GM18519 (cell line): ENCODE data around the gene KLF13.

Experiments
- ATAC-seq: cut with Tn5 transposase; IDR thresholded peaks from one replicate; pipeline ENCODE4 v1.9.1; 2021; ENCODE audit warnings: mild to moderate bottlenecking, moderate library complexity; ENCODE audit not compliant: unreplicated experiment, low FRiP score

The KLF13 gene

GRCh38 chr15:31330836-31331235, 4.2 kb downstream of the KLF13 start:
- no peak for ATAC-seq

- no peak for ATAC-seq
Measured at GRCh38 chr15:31331389-31331788, 4.8 kb downstream of the KLF13 start.

DNA sequence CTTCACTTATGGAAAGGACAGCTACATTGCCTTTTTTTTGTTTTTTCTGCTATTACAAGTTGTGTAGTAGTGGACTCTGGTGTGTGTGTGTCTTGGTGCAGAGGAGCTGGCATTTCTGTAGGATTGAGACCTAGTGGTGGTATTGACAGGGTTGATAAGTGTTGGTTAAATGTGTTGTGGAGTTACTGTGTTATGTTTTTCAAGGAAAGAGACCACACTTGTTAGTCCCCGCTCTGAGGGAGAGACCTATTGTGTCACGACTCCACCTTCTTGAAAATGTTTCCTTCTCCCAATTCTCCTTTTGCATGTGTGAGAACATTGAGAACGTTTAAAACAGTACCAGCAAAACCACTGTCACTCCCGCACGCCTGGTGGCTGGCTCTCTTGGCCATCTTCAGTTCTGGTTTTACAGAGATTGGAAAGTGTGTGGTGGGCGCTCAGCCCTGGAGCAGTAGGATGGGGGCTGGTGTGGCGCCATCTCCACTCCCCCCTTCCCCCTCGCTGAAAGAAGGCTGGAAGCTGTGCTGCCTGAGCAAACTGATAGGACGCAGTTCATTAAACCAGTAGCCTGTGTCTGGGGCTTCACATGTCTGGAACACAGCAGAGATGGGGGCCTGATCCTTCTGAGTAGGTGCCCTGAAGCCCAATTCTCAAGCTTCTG, 5.5 kb downstream of the KLF13 start:
- ATAC-seq = no peak

- no peak for ATAC-seq
Measured at GRCh38 chr15:31332681-31333071, 6.0 kb downstream of the KLF13 start.

GRCh38 chr15:31333119-31333518, 6.5 kb downstream of the KLF13 start:
- ATAC-seq = no peak

DNA sequence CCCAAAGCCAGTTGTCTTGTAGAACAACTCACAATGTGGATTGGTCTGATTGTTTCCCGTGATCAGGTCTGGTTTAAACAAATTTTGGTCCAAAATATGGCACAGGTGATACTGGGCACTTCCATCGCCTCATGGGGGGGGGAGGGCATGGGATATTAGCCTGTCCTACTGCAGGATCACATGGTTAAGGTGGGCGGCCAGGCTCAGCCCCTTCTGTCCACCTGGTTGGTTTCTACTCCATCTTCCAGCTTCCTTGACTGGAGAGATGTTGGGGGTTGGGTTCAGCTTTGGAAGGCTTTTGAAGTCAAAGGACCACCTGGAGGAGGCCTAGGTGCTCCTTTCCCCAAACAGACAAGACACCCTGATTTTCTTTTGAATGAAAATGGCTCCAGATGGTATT, 7.2 kb downstream of the KLF13 start:
- ATAC-seq = no peak

DNA sequence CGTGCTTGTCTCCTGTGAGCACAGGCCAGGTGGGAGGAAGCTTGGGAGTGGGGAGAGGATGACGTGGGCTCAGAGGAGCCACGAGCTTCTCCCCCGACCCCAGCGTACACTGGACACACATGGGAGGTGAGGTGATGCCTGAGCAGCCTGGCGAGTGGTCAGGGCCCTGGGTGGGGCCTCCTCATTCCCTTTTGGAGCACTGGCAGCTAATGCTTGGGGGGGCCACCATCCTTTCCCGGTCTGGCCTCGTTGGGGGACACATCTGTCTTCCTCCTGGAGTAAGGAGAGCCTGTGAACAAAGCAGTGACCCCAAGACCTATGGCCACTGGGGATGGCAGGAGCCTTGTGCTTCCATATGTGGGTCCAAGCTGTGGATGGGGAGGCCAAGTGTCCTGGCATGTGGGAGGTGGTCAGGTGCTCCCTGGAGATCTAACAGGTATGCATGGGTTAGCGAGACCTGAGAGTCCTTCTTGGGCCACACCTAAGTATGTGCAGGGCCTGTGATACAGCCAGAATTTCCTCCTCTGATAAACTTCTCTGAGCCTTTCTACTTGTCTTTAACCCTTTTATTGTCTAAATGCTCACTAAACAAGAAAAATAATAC, 9.5 kb downstream of the KLF13 start:
- ATAC-seq = no peak

DNA sequence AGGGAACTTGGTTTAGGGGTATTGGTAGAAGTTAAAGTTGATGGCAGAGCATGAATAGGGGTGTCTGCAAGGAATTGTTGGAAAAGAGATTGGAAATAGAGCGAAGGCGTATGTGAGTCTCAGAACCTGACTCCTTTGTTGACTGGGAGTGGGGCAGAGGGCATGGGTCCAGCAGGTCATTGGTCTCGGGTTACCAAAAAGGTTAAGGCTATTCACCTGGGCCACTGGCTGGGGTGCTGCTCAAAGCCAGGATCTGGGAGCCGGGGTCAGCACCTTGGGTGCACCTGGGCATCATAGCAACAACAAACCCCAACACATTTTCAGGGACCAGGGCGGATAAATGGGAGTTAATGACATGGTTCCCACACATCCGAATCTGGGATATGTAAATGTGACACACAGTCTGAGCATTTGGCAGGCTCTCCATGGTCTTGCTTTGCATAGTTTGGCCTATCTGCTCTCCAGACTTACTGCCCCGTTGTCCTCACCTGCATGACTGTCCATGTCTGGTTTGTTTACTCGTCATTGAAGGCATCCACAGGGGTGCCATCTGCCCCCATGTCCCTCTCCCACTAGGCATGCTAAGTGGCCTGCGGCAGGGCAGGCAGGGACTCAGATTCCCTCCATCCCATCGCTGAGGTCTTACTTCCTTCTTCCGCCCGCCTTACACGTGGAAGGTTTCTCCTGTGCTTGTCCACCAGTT, 10.1 kb downstream of the KLF13 start:
- no peak for ATAC-seq

DNA sequence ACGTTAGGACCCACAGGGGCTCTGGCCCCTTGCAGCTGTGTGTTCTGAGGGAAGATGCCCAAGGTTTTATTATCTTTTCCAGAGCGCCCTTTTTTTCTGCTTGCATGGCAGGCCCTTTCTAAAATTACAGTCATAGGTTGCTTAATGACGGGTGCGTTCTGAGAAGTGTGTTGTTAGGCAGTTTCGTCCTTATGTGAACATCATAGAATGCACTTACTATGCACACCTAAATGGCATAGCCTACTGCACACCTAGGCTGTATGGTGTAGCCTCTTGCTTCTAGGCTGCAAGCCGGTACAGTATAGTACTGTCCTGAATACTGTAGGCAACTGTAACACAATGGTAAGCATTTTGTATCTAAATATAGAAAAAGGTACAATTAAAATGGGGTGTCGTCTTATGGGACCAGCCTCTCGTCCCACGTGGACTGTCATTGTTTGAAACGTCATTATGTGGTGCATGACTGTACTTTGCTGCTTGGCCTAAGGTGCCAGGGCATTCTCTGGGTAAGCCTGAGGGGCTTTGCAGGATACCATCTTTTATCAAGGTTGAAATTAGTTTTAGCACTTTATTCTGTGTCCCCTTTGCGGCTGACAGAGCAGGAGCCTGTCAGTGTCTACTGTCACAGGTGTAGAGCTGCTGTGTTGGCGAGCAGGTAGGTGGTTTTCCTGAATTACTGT, 10.9 kb downstream of the KLF13 start:
- no peak for ATAC-seq

DNA sequence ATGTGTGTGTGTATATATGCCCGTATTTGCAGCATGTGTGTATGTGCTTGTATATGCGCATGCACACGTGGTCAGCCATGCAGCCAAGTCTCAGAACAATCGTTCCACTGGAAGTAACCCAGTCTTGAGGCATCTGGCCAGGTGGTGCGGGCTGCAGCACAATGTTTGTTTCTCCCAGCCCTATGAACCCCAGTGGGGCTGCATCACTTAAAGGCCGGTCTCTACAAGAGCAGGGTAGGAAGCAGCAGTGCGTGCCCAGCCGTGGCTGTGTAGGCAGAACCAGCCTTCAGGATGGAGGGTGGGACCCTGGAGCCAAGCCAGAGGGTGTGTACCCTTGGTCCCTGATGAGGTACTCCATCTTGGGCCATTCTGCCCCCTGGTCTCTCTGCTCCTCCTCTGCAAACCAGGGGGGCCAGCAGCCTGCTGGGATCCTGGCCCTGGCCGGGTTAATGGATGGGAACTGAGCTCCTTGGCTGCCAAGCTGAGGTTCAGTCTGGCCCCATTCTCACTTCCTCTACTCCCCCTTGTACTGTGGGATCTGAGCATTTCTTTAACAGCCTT, 11.8 kb downstream of the KLF13 start:
- ATAC-seq = no peak

- no peak for ATAC-seq
Measured at GRCh38 chr15:31338879-31339557, 12.4 kb downstream of the KLF13 start.

GRCh38 chr15:31339558-31339895, 12.9 kb downstream of the KLF13 start:
- ATAC-seq = no peak

GRCh38 chr15:31340047-31340446, 13.4 kb downstream of the KLF13 start:
- ATAC-seq = no peak

DNA sequence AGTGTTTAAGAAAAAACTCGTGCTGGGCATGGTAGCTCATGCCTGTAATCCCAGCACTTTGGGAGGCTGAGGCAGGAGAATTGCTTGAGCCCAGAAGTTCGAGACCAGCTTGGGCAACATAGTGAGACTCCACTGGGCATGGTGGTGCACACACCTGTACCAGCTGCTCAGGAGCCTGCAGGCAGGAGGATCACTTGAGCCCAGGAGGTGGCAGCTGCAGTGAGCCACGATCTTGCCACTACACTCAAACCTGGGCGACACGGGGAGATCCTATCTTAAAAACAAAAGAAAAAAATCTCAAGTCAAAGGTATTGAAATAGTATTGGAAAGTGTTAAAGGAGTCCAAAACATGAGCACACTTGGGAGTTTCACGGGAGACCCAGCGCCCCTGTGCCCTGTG, 14.0 kb downstream of the KLF13 start:
- ATAC-seq = no peak

DNA sequence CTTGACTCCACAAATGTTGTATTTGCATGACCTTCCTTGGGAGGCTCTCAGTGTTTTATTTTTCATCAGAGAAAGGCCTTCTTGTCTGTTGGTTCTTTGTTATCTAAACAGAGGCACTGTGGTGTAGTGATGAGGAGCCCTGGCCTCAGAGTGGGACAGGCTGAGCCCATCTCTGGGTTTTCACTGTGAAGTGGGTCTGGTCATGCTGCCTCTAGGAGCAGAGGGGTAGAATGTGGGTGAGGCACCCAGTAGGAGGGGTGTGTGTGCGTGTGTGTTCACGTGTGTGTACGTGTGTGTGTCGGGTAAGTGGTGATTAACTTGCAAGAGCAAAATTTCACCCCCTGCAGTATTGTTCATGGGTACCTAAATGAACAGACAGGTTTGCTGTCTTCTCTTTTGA, 14.4 kb downstream of the KLF13 start:
- no peak for ATAC-seq

DNA sequence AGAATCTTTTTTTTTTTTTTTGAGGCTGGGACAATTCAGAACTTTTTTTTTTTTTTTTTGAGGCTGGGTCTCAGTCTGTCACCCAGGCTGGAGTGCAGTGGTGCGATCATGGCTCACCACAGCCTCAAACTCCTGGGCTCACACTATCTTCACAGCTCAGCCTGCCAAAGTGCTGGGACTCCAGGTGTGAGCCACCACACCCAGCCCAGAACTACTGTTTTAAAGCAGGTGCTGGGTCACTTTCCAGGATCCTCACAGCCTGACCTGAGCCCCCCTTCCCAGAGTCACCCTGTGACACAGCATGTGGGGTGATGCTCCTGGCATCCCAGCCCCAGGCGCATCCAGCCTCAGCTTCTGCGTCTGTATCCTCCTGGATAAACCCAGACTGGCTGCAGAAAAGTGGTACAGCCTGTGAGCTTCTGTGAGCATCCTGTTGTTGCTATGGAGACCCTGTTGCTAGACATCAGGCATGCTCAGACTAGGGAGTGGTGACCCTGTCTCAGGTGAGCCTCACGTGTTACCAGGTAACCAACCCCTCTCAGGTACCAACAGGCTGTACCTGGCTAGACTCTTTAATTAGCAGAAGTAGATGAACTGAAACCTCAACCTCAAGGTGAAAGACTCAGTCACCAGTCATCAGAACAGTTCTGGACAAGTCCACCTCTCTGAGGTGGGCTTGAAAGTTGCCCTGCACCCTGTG, 15.0 kb downstream of the KLF13 start:
- no peak for ATAC-seq

- ATAC-seq = no peak
Measured at GRCh38 chr15:31342381-31342780, 15.7 kb downstream of the KLF13 start.

DNA sequence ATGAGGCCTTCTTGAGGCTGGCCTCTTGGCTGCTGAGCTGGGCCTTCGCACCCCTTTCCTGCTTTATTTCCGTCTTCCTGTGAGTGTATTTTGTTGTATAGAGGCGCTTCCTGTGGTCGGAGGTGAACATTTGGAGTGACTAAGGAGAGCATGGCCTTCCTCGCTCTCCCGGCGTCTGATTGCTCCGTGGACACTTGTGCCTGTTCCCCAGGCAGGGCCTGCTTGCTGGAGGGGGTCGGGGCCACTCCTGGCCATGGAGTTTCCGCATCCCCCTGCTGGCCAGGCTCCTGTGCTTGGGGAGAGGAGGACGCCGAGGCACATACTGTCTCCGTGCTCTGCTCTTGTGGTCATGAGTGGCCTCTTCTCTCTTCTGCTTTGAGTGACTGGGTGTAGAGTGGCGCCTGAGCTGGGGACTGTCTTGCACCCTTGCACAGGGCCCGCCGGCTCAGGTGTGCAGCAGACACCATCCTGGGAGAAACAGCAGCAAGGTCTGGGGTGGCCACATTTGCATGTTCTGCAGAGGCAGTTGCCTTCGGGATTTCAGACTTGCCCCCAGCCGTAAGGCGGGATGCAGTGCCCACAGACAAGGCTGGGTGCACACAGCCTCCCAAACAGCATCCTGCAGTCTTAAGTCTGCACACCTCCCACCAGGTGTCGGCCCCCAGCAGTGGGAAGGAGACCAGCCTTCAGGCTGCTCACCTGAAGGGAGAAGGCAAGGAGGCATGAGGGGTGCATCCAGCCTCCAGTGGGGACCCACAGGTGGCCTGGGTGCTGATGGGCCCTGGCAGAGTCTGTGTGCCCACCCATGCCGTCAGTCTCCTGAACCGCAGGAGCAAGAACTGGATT, 16.4 kb downstream of the KLF13 start:
- no peak for ATAC-seq

DNA sequence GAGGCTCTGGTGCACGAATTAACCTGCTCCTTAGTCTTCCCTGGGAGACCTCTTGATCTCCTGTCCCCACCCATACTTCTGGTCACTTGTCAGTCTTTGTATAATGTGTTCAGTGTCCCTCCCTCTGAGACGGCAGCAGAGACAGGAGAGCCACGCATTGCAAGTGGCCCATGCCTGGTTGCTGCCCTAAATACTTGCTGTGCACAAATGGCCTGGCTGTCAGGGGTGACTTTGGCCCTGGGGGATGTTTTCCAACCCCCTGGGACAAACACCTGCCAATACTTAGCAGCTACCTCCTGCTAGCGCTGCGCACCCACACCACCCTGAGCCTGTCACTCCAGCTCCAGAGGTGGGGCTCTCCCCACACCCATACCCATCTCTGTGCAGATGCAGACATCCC, 17.2 kb downstream of the KLF13 start:
- no peak for ATAC-seq
